Stimulated activated CD8-positive, alpha-beta memory T cell treated with anti-CD3 and anti-CD28 coated beads, Interleukin-12 subunit alpha, Interleukin-12 subunit beta, amount 100 ng/mL, for 4 hours (primary cell): Measurements from ENCODE around the gene FFAR2.

Experiments used
- DNase-seq: peaks from one replicate; pipeline ENCODE4 v3.0.0-alpha.2; 2020; ENCODE audit warnings: low read depth

The FFAR2 gene

DNA sequence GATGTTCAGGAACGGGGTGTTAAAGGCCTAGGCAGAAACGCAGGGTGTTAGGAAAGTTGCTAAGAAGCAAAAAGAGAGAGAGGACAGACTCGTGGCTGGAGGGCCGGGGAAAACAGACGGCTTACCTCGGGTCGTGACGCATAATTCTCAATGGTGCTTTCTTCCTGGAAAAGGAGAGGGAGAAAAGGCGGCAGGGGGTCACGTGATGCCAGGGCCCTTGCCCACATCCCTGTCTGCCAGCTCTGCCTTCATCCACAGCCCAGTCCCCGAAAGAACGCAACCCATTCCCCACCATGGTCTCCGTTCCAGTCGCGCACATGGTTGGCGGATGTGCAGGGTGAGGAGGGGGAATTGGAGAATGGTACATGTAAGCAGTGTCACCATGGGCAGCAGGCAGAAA is 40.6 kb downstream of the FFAR2 start:
- DNase-seq, result no peak

DNA sequence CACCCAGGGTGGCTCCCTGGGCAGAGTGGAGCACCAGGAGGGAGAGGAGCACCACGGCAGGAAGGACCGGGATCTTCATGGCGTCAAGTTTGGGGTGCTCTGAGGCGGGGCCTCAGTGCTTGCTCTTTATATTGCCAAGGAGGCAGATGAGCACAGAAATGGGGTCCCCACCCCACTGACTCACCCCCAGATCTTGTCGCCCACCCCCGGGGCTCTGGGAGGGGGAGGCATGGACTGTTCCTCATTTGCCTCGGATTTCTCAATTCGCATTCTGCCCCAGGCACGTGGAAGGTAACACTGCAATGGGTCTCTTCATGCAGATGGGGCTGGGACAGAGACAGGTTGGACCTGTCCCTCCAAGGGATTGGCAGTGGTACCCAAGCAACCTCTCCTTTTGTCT is 42.3 kb downstream of the FFAR2 start, which contains the start of gene KRTDAP:
KRTDAP (minus strand) TSS at position 101 of the 400 bp plus-strand sequence; CDS start at position 79, 22 bp downstream.
- DNase-seq, result no peak

DNA sequence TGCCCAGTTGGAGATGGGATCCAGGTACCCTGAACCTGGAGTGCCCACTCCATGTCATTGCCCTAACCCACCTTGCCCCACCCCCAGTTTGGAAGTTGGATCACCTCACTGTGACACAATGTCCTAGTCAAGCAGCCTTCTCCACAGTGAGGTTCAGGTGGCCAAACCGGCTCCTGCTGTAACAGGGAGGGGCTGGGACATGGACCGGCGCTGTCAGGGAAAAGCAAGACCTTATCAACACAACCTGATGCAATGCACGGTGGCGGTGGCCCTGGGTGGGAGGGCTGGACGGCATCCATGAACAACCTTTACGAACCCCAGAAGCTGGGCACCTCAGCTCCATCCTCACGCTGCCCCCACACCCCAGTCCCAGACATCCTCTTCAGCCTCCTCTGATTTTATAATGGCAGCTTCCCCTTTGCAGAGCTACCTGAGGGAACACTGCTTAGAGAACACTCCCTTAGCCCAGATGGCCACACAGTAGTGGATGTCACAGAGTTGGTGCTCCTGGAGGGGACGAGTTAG is 43.8 kb downstream of the FFAR2 start:
- DNase-seq, result no peak

DNA sequence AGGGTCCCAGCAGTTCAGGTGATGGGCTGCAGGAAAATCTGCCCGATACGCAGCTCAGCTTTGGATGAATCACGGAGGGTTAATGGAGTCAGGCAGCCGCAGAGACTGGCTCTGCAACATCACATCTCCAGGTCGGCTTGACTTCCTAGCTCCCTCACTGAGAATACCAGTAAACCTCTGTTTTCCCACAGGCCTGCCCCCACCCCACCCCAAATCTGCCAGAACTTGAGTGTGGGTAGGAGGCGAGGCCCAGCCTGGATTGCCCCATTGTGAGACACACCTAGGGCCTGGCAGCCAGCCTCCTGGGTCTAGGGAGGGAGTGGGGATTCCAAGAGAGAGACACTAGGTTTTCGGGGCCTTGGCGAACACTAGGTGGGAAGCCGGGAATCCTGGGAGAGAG is 45.9 kb downstream of the FFAR2 start:
- no peak for DNase-seq

DNA sequence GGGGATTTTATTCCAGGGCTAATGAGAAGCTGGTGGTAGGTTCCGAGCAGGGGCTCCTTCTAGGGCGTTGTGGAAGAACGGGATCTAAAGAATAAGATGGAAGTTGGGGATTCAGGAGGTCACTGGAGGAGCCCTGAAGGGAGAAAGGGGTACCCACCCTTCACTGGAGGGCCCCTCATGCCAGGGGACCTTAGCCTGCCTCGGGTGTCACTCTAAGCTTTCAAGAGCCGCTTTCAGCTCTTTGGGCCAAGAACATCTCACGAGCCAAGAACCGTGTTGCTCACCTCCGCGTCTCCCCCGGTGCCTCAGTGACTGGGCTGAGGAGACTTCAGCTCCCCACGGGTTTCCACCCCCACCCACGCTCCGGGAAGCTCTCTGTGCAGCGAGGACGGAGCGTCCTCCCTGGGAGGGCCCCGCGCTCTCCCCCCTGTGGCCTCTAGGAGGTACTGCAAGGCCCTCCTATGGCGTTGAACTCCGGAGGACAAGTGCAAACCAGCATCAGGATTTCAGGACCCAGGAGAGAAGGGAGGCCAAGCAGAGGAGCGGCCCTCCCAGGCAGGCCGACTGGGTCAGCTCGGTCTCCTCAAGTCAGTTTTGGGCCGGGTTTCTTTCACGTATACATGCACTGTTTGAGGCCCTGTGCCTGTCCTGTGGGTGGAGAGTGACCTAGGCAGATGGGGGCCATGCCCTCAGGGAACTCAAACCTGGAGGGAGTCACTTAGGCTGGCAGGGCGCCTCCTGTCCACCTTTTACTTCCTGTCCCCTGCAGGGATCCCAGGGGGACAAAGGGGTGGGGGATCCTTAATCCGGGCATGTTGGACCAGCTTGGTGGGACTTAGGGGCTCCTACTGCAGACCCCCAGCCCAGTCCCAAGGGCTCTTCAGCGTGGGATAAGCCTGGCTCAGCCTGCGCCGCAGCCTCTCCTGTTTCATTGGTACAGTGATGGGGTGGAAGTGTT is 47.3 kb downstream of the FFAR2 start:
- peak; percentile 66 for DNase-seq

DNA sequence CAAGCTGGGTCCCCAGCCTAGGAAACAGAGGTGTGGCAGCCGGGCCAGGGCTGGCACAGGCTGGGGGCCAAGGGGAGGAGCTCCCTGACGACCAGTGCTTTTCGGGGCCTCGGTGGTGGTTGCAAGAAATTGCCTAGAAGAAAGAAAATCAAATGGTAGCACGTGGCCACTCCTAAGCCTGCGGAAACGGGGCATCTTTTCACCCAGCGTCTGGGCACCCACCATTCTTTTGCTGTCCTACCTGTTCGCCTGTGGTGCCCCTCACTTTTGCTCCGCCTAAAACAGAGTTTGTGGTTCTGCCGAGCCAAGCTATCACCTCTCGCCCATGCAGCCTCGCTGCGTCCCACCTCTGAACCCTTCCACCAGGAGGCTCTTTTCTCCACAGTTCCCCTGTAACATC is 49.3 kb downstream of the FFAR2 start:
- DNase-seq, result no peak

DNA sequence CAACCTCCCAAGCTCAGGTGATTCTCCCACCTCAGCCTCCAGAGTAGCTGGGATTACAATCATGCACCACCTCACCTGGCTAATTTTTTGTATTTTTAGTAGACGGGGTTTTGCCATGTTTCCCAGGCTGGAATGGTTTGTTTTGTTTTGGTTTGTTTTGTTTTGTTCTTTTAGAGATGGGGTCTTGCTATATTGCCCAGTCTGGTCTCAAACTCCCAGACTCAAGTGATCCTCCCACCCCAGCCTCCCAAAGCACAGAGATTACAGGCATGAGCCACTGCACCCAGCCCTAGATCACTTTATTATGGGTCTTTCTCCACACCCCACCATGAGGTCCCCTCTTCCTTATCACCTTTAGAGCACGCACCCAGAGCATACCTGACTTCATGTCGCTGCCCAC is 50.2 kb downstream of the FFAR2 start:
- DNase-seq, result no peak

DNA sequence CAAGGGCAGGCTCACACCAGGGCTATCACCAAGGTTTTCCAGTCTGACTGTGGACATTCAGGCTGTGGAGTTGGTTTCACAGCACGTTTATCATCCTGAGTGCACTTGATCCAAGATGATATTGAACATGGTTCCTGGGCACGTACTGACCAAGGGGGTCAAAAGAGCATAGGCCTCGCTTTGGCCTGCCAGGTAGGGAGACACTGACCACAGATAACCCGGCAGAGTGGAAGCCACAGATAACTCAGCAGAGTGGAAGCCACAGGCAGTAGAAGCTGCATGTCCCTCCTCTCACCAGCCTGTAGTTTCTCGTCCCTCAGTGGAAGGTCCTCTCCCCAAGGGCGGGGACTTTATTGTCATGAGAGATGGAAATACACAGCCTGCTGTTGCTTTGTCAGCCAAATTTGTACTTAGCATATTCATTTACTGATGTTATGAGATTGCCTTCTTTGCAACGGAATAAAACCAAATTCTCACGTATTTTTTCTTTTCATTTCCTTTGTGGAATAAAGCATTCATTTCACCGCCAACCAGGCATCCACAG is 51.0 kb downstream of the FFAR2 start:
- no peak for DNase-seq

DNA sequence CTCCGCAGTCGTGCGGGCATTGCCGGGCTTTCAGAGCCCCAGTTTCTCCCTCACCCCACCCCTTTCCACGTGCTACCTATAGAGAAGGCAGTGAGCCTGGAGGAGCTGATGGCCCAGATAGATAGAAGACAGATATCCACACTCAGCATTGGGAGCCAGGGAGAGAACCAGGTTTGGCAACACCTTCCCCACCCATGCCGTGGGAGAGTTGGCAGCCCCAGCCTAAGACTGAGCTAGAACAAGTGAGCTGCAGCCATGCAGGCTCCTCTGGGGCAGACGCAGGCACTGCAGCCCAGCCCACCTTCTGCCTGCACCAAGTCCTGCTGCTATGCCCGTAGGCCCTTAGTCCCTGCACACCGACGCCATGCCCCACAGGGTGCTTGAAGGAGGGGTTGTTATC is 52.6 kb downstream of the FFAR2 start:
- DNase-seq, result no peak
